CD14-positive monocyte (primary cell): ENCODE results near the gene FAM163B. TPM values are rescaled to one million over a fixed set of nuclear protein-coding genes. Genes with fewer than 3 reads are reported as not detected.

Source experiments
- DNase-seq, 3 donors: peaks; one replicate each; pipeline ENCODE4 v3.0.0-alpha.2; 2011 to 2022
- H2AFZ ChIP-seq: 2 replicates; pipeline ENCODE4 v1.6.0; 2012; ENCODE audit warnings: mild to moderate bottlenecking, low read depth, low read length, inconsistent platforms; ENCODE audit not compliant: insufficient read depth, poor library complexity, severe bottlenecking
- H3K27ac ChIP-seq, 2 donors: 1 replicate in 1 of 2; 2 replicates in 1 of 2; pipeline ENCODE4 v1.5.1; 2012 to 2013; ENCODE audit warnings: low read length in 2 of 2, control low read depth in 1 of 2, inconsistent platforms in 1 of 2, low read depth in 1 of 2, mild to moderate bottlenecking in 1 of 2
- H3K27me3 ChIP-seq, 2 donors: one replicate each; pipeline versions ENCODE4 v1.6.0 to v1.6.1; 2011 to 2013; ENCODE audit warnings: low read length in 2 of 2; ENCODE audit not compliant: control insufficient read depth in 2 of 2, insufficient read depth in 2 of 2
- H3K36me3 ChIP-seq, 2 donors: replicated peaks in 1 of 2; 1 replicate in 1 of 2; 2 replicates in 1 of 2; pipeline versions ENCODE4 v1.5.1 to v1.6.1; 2012 to 2013; ENCODE audit warnings: low read length in 2 of 2, control low read depth in 1 of 2, inconsistent platforms in 1 of 2, mild to moderate bottlenecking in 1 of 2; ENCODE audit not compliant: insufficient read depth in 2 of 2, control insufficient read depth in 1 of 2
- H3K4me1 ChIP-seq, 2 donors: 1 replicate in 1 of 2; 2 replicates in 1 of 2; pipeline versions ENCODE4 v1.5.1 to v1.6.1; 2012 to 2013; ENCODE audit warnings: low read length in 2 of 2, control low read depth in 1 of 2, inconsistent platforms in 1 of 2, mild to moderate bottlenecking in 1 of 2, moderate library complexity in 1 of 2; ENCODE audit not compliant: insufficient read depth in 2 of 2, control insufficient read depth in 1 of 2
- H3K4me2 ChIP-seq: replicated peaks from 2 replicates; pipeline ENCODE3; 2012; ENCODE audit warnings: low read length, moderate library complexity, mild to moderate bottlenecking; ENCODE audit not compliant: poor library complexity, severe bottlenecking; ENCODE audit errors: extremely low read depth
- H3K4me3 ChIP-seq, 3 experiments: fragments of 200-600 bp in 1 of 3; sonication (generic) in 1 of 3; replicated peaks in 1 of 3; 1 replicate in 2 of 3; 2 replicates in 1 of 3; pipeline ENCODE4 v1.5.1; 2011 to 2013; ENCODE audit warnings: low read length in 3 of 3, mild to moderate bottlenecking in 3 of 3, control low read depth in 2 of 3, low read depth in 2 of 3, inconsistent platforms in 1 of 3, moderate library complexity in 1 of 3
- H3K79me2 ChIP-seq: 2 replicates; pipeline ENCODE4 v1.6.0; 2012; ENCODE audit warnings: mild to moderate bottlenecking, control low read depth, inconsistent platforms, low read length, moderate library complexity; ENCODE audit not compliant: insufficient read depth
- H3K9ac ChIP-seq: 2 replicates; pipeline ENCODE4 v1.6.0; 2017; ENCODE audit warnings: low read length, mild to moderate bottlenecking; ENCODE audit not compliant: insufficient read depth, poor library complexity, severe bottlenecking
- H3K9me3 ChIP-seq, 2 donors: replicated peaks in 1 of 2; 1 replicate in 1 of 2; 2 replicates in 1 of 2; pipeline versions ENCODE4 v1.5.1 to v1.6.1; 2012 to 2013; ENCODE audit warnings: low read length in 2 of 2, control low read depth in 1 of 2; ENCODE audit not compliant: control insufficient read depth in 1 of 2, insufficient read depth in 1 of 2
- H4K20me1 ChIP-seq: 2 replicates; pipeline ENCODE4 v1.6.0; 2012; ENCODE audit warnings: mild to moderate bottlenecking, low read length, control low read depth, moderate library complexity; ENCODE audit not compliant: insufficient read depth
- H3K27ac Mint-ChIP-seq, 7 donors: one replicate each; pipeline ENCODE4 v1.8.0; 2020; ENCODE audit warnings: mild to moderate bottlenecking in 7 of 7, mixed read lengths in 7 of 7, moderate library complexity in 6 of 7, inconsistent platforms in 2 of 7
- H3K27me3 Mint-ChIP-seq, 3 donors: one replicate each; pipeline ENCODE4 v1.8.0; 2021 to 2022; ENCODE audit warnings: low read depth in 3 of 3, mild to moderate bottlenecking in 3 of 3, mixed read lengths in 3 of 3, moderate library complexity in 3 of 3, inconsistent platforms in 1 of 3
- H3K36me3 Mint-ChIP-seq, 2 donors: one replicate each; pipeline ENCODE4 v1.8.0; 2020; ENCODE audit warnings: mixed read lengths in 2 of 2, inconsistent platforms in 1 of 2, mild to moderate bottlenecking in 1 of 2
- H3K4me1 Mint-ChIP-seq: one replicate; pipeline ENCODE4 v1.8.0; 2020; ENCODE audit warnings: mild to moderate bottlenecking, mixed read lengths
- H3K4me3 Mint-ChIP-seq, 2 donors: one replicate each; pipeline ENCODE4 v1.8.0; 2020; ENCODE audit warnings: mild to moderate bottlenecking in 2 of 2, mixed read lengths in 2 of 2, moderate library complexity in 1 of 2
- H3K9me3 Mint-ChIP-seq, 7 donors: one replicate each; pipeline ENCODE4 v1.8.0; 2020 to 2022; ENCODE audit warnings: mixed read lengths in 7 of 7, mild to moderate bottlenecking in 6 of 7, moderate library complexity in 6 of 7, inconsistent platforms in 2 of 7
- WGBS: methylation state at CpG from one replicate; pipeline ENCODE4 v1.1.5; 2013; ENCODE audit warnings: missing lambda C conversion rate; ENCODE audit not compliant: insufficient coverage; 5-methylcytosine and 5-hydroxymethylcytosine counted together
- intact Hi-C, 2 donors: fragments of 100-400 bp; cut with micrococcal nuclease; formaldehyde crosslinking; loops; one replicate each; pipeline versions ENCODE4 v1.15.0 to v1.15.1; 2023
- polyA plus RNA-seq, 3 donors: library from polyadenylated mRNA; depleted of rRNA in 1 of 3; unstranded in 2 of 3; stranded (reverse) in 1 of 3; fragments of 300-500 nt in 2 of 3; fragments of >200 nt in 1 of 3; fragmentation: Illumina TruSeq in 2 of 3; gene quantifications; 1 replicate in 2 of 3; 2 replicates in 1 of 3; pipeline ENCODE4 v1.2.3, GENCODE V29; 2012 to 2021
- TF ChIP-seq, protein P1 (sequence below): fragments of 200-600 bp; IDR thresholded peaks from one replicate; pipeline ENCODE4 v1.8.0; 2022; ENCODE audit warnings: antibody characterized with exemption, mild to moderate bottlenecking

Gene FAM163B
- polyA plus RNA-seq, 3 donors = not detected

DNA sequence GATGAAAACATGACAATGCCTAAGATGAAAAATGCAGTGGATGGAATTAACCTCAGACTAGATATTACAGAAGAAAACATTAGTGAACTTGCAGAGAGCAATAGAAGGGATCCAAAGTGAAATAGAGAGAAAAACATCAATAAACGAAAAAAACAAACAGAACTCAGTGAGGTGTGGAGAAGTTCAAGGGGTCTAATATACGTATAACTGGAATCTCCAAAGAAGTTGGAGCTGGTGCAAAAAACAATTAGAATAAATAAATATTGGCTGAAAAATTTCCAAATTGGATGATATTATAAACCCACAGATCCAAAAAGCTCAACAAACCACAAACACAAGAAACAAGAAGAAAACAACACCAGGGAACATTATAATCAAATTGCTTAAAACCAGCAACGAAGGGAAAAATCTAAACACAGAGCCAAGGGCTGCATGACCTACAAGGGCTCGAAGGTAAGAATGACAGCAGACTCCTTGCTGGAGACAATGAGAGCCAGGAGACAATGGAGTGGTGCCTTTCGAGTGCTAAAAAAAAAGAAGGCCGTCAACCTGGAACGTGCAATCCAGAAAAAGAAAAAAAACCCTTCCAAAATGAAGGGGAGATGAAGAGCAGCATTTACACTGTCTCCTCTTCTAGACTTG, 11.8 kb downstream of the FAM163B start:
- intact Hi-C loops = no loop called here
- H3K27ac Mint-ChIP-seq = no peak overlapping the region
- H3K36me3 Mint-ChIP-seq = no peaks in the 10 kb centered on the region
- Histone ChIP-seq H3K9me3 (peaks cover 33% of the 10 kb centered on the region in 2 donors), H3K4me3 (no peak overlapping the region), H2AFZ (no peak overlapping the region), H3K27ac (no peak overlapping the region), H4K20me1 (no peaks in the 10 kb centered on the region), H3K79me2 (no peaks in the 10 kb centered on the region), H3K36me3 (no peaks in the 10 kb centered on the region), H3K9ac (no peak overlapping the region), H3K27me3 (no peaks in the 10 kb centered on the region), H3K4me1 (no peaks in the 10 kb centered on the region), H3K4me2 (no peak overlapping the region)
- peaks cover 0 to 5% (median 0%) of the 10 kb centered on the region in 3 donors for H3K27me3 Mint-ChIP-seq
- no peak for DNase-seq
- no peaks in the 10 kb centered on the region for H3K4me1 Mint-ChIP-seq
- 71% methylated on average over 2 of the region's 7 CpGs for WGBS
- H3K9me3 Mint-ChIP-seq = peaks cover 24 to 33% (median 28%) of the 10 kb centered on the region in 7 donors
- no peak overlapping the region for H3K4me3 Mint-ChIP-seq
- TF ChIP-seq, protein P1, sequence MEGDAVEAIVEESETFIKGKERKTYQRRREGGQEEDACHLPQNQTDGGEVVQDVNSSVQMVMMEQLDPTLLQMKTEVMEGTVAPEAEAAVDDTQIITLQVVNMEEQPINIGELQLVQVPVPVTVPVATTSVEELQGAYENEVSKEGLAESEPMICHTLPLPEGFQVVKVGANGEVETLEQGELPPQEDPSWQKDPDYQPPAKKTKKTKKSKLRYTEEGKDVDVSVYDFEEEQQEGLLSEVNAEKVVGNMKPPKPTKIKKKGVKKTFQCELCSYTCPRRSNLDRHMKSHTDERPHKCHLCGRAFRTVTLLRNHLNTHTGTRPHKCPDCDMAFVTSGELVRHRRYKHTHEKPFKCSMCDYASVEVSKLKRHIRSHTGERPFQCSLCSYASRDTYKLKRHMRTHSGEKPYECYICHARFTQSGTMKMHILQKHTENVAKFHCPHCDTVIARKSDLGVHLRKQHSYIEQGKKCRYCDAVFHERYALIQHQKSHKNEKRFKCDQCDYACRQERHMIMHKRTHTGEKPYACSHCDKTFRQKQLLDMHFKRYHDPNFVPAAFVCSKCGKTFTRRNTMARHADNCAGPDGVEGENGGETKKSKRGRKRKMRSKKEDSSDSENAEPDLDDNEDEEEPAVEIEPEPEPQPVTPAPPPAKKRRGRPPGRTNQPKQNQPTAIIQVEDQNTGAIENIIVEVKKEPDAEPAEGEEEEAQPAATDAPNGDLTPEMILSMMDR = no peak

DNA sequence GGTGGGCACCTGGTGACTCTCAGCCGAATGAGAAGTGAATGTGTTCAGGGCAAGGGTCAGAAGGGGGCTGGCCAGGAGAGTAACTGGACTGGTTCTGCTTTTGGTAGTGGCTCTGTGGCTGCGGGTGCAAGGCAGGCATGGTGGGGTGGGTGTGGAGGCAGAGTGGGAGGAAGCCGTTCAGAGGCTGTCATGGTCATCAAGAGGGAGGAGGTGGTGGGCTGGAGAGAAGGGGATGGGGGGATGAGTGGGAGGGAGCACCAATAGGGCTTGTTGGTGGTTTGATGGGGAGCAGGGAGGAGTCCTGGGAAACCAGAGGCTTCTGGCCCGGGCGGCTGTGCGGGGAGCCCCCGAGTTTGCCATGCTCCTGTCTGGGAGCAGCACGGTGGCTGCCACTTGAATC, 13.3 kb downstream of the FAM163B start:
- H2AFZ ChIP-seq = no peak overlapping the region
- intact Hi-C loops = no loop called here
- Mint-ChIP-seq H3K27me3 (peaks cover 0 to 5% (median 0%) of the 10 kb centered on the region in 3 donors), H3K9me3 (peaks cover 24 to 33% (median 28%) of the 10 kb centered on the region in 7 donors), H3K27ac (no peak overlapping the region), H3K4me1 (no peaks in the 10 kb centered on the region), H3K4me3 (no peak overlapping the region), H3K36me3 (no peaks in the 10 kb centered on the region)
- DNase-seq = no peak
- H3K9ac ChIP-seq = no peak overlapping the region
- H3K4me3 ChIP-seq = no peak overlapping the region
- TF ChIP-seq, protein P1 = no peak
- no peaks in the 10 kb centered on the region for H3K27me3 ChIP-seq
- no peaks in the 10 kb centered on the region for H3K36me3 ChIP-seq
- peaks cover 33% of the 10 kb centered on the region in 2 donors for H3K9me3 ChIP-seq
- no peaks in the 10 kb centered on the region for H3K79me2 ChIP-seq
- no peak overlapping the region for H3K27ac ChIP-seq
- no peak overlapping the region for H3K4me2 ChIP-seq
- 93% methylated on average over 8 of the region's 8 CpGs for WGBS
- no peaks in the 10 kb centered on the region for H4K20me1 ChIP-seq
- no peaks in the 10 kb centered on the region for H3K4me1 ChIP-seq
